ENCODE results near the gene CHKB. TPM values are rescaled to one million over a fixed set of nuclear protein-coding genes. Genes with fewer than 3 reads are reported as not detected.

CHKB gene, protein sequence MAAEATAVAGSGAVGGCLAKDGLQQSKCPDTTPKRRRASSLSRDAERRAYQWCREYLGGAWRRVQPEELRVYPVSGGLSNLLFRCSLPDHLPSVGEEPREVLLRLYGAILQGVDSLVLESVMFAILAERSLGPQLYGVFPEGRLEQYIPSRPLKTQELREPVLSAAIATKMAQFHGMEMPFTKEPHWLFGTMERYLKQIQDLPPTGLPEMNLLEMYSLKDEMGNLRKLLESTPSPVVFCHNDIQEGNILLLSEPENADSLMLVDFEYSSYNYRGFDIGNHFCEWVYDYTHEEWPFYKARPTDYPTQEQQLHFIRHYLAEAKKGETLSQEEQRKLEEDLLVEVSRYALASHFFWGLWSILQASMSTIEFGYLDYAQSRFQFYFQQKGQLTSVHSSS
- 27.2 and 42.6 TPM in 2 replicates for total RNA-seq

DNA sequence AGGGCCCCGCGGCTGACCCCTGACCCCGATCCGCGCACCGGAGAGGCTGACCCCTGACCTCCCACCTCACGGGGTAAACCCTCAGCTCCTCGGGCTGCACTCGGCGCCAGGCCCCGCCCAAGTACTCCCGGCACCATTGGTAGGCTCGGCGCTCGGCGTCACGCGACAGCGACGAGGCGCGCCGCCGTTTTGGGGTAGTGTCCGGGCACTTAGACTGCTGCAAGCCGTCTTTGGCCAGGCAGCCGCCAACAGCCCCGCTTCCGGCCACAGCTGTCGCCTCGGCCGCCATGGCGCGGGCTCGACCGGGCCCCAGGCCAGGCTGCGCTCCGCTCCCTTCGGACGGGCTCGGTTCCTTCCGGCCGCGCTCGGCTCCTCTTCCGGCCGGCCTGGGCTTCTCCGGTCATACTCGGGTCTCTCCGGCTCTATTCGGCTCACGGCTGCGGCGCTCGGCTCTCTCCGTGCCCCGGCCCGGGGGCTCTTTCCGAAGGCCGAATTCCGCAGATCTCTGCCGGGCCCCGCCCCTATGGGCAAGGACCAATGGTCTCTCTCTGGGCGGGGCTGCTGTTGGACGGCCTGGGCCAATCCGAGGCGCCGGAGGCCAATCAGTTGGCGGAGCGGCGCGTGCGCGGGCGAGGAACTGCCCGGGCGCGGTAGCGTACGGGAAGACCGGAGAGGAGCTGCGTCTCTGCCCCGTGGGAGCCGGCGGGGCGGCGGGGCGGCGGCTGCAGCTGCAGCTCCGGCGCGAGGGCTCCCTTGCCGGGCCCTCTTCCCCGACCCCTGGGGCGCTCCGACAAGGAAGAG lies at the start of gene CHKB:
Gene CHKB, minus strand, starts transcription at position 357 of the 801 bp plus-strand sequence. Its CDS starts 68 bp downstream, at position 289.

DNA sequence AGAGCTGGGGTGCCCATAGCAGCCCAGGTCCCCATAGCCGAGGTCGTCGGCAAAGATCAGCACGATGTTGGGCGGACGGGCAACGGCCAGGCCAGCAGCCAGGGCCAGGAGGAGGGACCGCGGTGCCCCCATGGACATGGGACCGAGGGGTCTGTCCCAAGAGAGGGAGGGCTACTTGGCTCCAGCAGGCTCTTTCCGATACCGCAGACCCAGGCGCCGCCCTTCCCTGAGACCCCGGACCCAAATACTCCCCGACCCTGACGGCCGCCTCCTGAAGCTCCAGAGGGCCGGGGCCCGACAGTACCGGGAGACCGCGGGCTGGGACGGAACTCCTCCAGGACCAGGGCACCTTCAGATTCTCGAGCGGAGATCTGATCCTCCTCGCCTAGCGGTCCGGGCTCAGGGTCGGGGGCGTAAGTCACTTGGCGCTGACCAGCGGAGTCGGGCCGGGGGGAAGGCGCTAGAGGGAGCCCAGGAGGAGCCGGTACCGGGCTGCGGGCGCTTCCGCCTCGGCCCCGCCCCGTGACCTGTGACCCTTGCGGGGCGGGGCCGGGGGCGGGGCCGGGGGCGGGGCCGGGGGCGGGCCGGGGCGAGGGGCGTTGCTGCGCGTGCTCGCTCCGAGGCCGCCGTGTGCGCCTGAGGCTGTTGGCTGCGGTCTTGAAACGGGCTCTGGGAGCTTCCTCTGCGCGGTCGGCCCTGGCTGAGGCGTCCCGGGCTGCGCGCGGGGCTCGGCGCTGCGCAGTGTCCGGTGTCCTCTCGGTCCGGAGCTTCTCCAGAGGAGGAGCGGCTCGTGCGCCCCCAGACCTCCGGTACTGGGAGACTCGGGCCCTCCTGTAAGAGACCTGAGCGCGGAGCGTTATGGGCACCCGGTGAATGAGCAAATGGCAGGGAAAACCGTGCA lies 45.2 kb upstream of the CHKB start, which contains the start of gene ARSA:
Gene ARSA, minus strand, starts transcription at position 511 of the 901 bp plus-strand sequence. Its CDS starts 373 bp downstream, at position 138.

DNA sequence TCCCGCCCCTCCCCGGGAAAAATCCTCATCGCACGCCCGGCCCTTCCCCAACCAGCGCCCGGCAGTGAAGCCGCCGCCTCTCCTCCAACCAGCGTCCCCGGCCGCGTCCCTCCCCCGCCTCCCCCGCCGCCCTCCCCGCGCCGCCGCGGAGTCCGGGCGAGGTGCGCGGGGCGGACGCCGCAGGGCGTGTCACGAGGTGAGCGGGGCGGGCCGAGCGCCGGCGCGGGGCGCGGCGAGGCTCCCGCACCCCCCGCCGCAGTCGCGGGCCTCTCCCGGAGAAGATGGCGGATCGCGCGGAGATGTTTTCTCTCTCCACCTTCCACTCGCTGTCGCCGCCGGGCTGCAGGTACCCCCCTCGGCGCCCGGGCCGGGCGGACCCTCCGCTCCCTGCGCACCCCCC lies 17.9 kb upstream of the CHKB start, which contains the start of gene MAPK8IP2:
Gene MAPK8IP2, plus strand, starts transcription at position 256 of the 400 bp plus-strand sequence. Its CDS starts 26 bp downstream, at position 282.

DNA sequence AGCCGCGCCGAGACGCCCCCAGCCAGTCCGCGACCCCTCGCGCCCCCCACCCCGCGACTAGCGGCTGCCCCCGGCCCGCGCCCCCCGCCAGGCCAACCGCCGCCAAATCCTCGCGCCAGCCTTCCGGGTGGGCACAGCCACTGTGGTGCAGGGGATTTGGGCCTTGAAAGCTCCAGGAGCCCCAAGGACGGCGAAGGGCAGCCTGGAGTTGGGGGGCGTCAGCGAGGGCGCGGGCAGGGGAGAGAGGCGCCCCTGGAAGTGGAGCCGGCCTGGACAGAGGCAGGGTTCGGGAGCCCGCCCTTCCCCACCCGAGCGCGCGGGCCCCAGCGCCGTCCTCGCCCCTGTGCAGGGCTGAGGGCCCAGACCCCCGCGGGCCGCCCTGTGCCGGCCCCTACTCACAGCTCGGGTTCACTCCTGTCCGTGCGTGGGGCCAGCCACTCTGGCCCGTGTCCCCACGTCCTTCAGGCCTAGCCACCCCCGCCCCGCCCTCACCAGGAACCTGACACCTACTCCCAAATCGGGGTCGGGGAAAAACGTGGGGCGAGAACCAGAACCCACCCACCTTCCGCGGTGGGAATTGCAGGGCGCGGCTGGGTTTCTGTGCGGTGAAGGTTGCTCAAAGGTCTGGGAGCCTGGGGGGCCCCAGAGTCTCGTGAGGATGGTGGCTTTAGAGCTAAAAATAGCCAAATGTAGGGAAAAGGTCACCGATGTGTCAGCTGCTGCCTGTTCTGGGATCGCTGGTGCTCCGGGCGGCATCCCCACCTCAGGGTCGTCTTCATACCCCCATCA lies 4.5 kb downstream of the CHKB start, which contains the start of gene CPT1B:
Gene CPT1B, minus strand, starts transcription at position 441 of the 789 bp plus-strand sequence. CDS start 512 bp downstream, outside the sequence.

DNA sequence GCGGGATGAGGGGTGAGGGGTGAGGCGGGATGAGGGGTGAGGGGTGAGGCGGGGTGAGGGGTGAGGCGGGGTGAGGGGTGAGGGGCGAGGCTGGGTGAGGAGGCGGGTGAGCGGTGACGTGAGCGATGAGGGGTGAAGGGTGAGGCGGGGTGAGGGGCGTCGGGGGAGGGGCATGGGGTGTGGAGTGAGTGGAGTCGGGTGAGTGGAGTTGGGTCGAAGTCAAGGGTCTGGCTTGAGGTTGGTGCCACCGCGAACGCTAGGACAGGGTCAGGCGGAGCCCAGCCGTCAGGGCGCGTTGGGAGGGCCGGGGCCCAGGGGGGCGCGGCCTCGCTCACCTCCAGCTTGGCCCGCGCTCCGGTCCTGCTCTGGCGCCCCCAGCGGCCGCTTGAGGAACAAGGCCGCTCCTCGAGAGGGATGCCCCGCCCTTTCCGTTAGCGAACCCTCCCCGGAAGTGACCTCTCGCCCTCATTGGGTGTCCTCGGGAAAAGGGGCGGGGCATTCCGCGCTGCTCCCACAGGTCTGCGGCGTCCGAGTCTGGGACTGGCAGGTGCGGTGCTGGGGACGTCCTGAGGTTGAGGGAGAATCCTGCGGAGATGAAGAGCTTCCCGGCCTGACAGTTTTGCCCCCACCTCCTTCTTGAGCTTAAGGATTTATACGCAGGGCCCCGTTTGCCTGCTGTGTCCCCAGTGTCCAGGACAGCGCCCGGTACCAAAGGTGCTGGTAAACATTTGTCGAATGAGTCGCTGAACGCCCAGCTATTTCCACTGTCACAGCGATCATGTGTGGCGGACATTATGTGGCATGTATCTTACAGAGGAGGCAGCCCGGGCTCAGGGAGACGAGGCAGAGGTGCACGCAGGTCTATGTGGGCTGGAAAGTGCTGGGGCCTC lies 19.9 kb downstream of the CHKB start, which contains the start of gene SYCE3:
Gene SYCE3, minus strand, starts transcription at position 397 of the 890 bp plus-strand sequence. CDS start 6,514 bp downstream, outside the sequence.

DNA sequence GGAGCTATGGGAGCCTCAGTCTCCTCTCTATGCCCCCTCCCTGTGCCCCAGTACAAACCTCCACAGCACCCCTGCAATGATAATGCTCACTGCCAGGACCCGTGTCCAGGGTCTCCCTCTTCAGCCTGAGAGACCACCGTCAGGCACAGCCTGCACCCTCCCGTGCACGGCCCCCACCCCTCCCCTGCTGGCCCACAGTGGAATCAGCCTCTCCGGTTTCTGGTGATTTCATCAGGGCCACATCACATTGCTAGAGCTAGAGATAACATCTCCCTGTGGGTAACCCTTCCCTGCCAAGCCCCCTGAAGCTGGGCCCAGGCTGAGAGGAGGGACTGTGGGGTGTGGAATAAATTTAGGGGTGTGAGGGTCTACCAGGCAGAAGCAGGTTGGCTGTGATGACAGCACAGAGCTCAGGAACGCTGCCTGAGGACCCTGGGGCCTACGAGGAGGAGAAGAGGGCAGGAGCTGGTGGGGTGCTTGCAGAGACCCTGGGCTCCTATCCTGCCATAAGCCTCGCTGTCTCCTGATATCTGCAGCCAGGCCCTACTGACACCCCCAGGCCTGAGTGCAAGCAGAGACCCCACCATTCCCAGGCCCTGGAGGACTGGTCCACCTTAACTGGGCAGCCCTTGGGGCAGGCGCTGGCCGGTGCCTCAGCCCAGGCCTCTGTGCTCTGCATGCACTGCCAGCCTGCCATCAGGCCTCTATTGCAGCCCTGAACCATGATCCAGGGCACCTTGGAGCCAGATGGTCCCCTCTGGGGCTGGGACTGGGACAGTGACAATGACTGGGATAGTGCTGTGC lies 36.9 kb downstream of the CHKB start, which contains the start of gene KLHDC7B:
Gene KLHDC7B, plus strand, starts transcription at position 378 of the 804 bp plus-strand sequence. Its CDS starts 345 bp downstream, at position 723.

DNA sequence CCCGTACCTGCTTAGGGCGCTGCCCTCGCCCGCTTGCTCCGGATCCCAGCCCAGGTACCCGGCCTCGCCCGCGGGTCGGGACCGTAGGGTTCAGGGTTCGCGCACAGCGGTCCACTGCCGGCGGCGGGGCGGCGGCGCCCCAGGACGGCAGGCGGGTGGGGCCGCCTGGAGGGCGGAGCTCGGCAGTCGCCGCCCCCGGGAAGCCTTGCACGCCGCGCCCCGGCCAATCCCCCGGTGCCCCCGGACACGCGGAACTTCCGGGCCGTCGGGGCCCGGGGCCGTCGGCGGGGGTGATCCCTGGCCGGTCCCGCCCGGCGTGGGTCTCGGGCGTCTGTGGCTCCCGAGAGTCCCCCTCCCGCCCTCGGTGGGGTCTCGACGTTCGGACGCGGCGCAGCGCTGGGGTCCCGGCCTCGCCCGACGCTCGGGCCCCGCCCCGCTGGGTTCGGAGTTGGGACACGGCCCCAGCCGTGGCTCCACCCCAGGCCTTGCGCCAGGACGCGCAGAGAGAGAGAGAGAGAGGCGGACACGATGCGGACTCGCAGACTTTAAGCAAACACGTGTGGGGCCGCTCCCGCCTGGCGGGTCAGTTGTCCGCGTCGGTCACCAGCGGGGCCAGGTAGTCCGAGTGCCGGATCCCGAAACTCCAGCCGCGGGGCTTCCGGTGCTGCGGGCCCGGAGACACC lies 52.6 kb downstream of the CHKB start, which contains the start of gene TYMP:
Gene TYMP, minus strand, starts transcription at position 116 of the 683 bp plus-strand sequence. CDS start 303 bp downstream, outside the sequence.

Other genes with a start within 250 kb of the CHKB start
- 45.2 and 49.7 TPM in 2 replicates for gene PPP6R2, start 239.5 kb downstream of the CHKB start, total RNA-seq
- gene SBF1, start 107.8 kb downstream of the CHKB start, total RNA-seq = 62.7 and 82.7 TPM in 2 replicates
- gene ADM2, start 101.3 kb downstream of the CHKB start, total RNA-seq = 1.4 and 1.6 TPM in 2 replicates
- not detected in 2 replicates for gene MIOX, start 96.0 kb downstream of the CHKB start, total RNA-seq
- 46.5 and 55.9 TPM in 2 replicates for gene LMF2, start 75.1 kb downstream of the CHKB start, total RNA-seq
- 38.6 and 55.7 TPM in 2 replicates for gene NCAPH2, start 74.6 kb downstream of the CHKB start, total RNA-seq
- 1.8 TPM in 1 of 2 replicates, not detected in the other for gene SCO2, start 57.3 kb downstream of the CHKB start, total RNA-seq
- gene TYMP, start 52.8 kb downstream of the CHKB start, total RNA-seq = 41.4 and 51.3 TPM in 2 replicates
- gene KLHDC7B, start 37.0 kb downstream of the CHKB start, total RNA-seq = not detected in 2 replicates
- gene SYCE3, start 19.9 kb downstream of the CHKB start, total RNA-seq = 1.1 TPM in 1 of 2 replicates, not detected in the other
- 1.1 and 1.5 TPM in 2 replicates for gene CPT1B, start 4.4 kb downstream of the CHKB start, total RNA-seq
- gene MAPK8IP2, start 17.9 kb upstream of the CHKB start, total RNA-seq = 0.35 and 0.65 TPM in 2 replicates
- gene ARSA, start 45.3 kb upstream of the CHKB start, total RNA-seq = 39.0 and 44.2 TPM in 2 replicates
- gene SHANK3, start 90.0 kb upstream of the CHKB start, total RNA-seq = 1.8 and 3.1 TPM in 2 replicates
- gene ACR, start 155.4 kb upstream of the CHKB start, total RNA-seq = not detected in 2 replicates
- gene RABL2B, start 200.8 kb upstream of the CHKB start, total RNA-seq = 7.3 and 12.6 TPM in 2 replicates

Measured in airway epithelial cell (primary cell).